Vagina (tissue), 2 donors: ENCODE results near the gene IL17D. TPM values are rescaled to one million over a fixed set of nuclear protein-coding genes. Genes with fewer than 3 reads are reported as not detected.

Experiments used
- DNase-seq, 2 donors: peaks; one replicate each; pipeline ENCODE4 v3.0.0-alpha.2; 2017; ENCODE audit errors: extremely low spot score in 2 of 2
- H3K27ac ChIP-seq: fragments of 200-600 bp; sonication (generic); one replicate; pipeline ENCODE4 v1.5.1; 2019
- H3K27me3 ChIP-seq: fragments of 200-600 bp; sonication (generic); one replicate; pipeline ENCODE4 v1.5.1; 2019
- H3K36me3 ChIP-seq, 2 donors: fragments of 200-600 bp; sonication (generic); one replicate each; pipeline ENCODE4 v1.5.1; 2017 to 2019
- H3K4me1 ChIP-seq: fragments of 200-600 bp; sonication (generic); one replicate; pipeline ENCODE4 v1.5.1; 2019
- H3K4me3 ChIP-seq, 2 donors: fragments of 200-600 bp; sonication (generic); 1 replicate in 1 of 2; 2 replicates in 1 of 2; pipeline ENCODE4 v1.5.1; 2016 to 2019
- H3K9me3 ChIP-seq: fragments of 200-600 bp; sonication (generic); one replicate; pipeline ENCODE4 v1.5.1; 2019
- POLR2A ChIP-seq, 2 donors: fragments of 450-650 bp; IDR thresholded peaks; one replicate each; pipeline ENCODE4 v1.6.1; 2017; ENCODE audit warnings: antibody characterized with exemption in 2 of 2, mild to moderate bottlenecking in 2 of 2, moderate library complexity in 2 of 2
- POLR2AphosphoS5 ChIP-seq, 2 donors: sonication (generic); formaldehyde crosslinking; IDR thresholded peaks; one replicate each; pipeline ENCODE4 v1.9.0; 2017; ENCODE audit warnings: antibody characterized with exemption in 2 of 2, mild to moderate bottlenecking in 2 of 2, low read depth in 1 of 2; ENCODE audit not compliant: insufficient read depth in 1 of 2
- intact Hi-C: fragments of 100-400 bp; cut with DNase I; formaldehyde crosslinking; loops from one replicate; pipeline ENCODE4 v1.15.1; 2023
- total RNA-seq: library from RNA; depleted of rRNA; stranded (reverse); fragments of >200 nt; gene quantifications from one replicate; pipeline ENCODE4 v1.2.3, GENCODE V29; 2016
- TF ChIP-seq, protein P1 (sequence below), 3 experiments: fragments of 450-650 bp in 2 of 3; fragments of 200-600 bp in 1 of 3; sonication (generic) in 1 of 3; IDR thresholded peaks; one replicate each; pipeline ENCODE4 v1.5.1; 2017 to 2019; ENCODE audit warnings: antibody characterized with exemption in 3 of 3, mild to moderate bottlenecking in 2 of 3, moderate library complexity in 2 of 3

IL17D gene
- total RNA-seq, 1 donor from 2014 or later: 3.7 TPM

DNA sequence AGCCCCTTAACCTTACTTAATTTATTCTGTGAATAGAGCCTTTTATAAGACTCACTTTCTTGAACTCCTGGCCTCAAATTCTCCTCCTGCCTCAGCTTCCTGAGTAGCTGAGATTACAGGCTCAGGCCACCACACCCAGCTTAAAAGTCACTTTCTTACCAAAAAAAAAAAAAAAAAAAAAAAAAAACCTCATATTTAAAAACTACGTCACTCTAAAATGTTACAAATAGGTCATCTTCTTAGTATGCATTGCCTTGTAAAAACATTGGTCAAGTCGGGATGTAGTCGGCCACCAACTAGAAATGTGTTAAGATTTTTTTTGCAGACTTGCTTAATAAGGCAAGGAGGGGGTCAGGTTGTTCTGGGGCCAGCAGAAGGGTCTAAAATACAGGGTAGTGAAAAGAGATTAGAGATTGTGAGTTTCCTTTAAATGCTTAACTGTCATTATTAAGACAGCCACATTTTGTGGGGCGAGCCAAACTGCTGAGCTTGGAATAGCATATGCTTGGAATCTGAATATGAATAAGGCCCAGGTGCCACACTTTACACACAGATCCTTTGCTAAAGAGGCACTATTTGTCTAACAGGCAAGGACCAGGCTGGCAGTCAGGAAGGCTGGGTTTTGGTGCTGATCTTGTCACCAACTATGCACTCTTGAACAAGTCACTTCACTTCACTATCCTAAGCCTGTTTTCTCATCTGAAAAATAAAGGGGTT lies 16.5 kb upstream of the IL17D start:
- no peaks in the 10 kb centered on the region for H3K27me3 ChIP-seq
- TF ChIP-seq POLR2A (IDR thresholded peaks at IDR 0.05) (no peak), POLR2AphosphoS5 (IDR thresholded peaks at IDR 0.05; ENCODE audit: insufficient read depth in 1 of 2, low read depth in 1 of 2) (no peak)
- TF ChIP-seq, protein P1, sequence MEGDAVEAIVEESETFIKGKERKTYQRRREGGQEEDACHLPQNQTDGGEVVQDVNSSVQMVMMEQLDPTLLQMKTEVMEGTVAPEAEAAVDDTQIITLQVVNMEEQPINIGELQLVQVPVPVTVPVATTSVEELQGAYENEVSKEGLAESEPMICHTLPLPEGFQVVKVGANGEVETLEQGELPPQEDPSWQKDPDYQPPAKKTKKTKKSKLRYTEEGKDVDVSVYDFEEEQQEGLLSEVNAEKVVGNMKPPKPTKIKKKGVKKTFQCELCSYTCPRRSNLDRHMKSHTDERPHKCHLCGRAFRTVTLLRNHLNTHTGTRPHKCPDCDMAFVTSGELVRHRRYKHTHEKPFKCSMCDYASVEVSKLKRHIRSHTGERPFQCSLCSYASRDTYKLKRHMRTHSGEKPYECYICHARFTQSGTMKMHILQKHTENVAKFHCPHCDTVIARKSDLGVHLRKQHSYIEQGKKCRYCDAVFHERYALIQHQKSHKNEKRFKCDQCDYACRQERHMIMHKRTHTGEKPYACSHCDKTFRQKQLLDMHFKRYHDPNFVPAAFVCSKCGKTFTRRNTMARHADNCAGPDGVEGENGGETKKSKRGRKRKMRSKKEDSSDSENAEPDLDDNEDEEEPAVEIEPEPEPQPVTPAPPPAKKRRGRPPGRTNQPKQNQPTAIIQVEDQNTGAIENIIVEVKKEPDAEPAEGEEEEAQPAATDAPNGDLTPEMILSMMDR (IDR thresholded peaks at IDR 0.05): no peak
- no peaks in the 10 kb centered on the region for H3K4me1 ChIP-seq
- no peaks in the 10 kb centered on the region for H3K36me3 ChIP-seq
- no peak for DNase-seq
- no peak overlapping the region for H3K4me3 ChIP-seq
- intact Hi-C loops: no loop called here
- no peak overlapping the region for H3K27ac ChIP-seq
- no peaks in the 10 kb centered on the region for H3K9me3 ChIP-seq

DNA sequence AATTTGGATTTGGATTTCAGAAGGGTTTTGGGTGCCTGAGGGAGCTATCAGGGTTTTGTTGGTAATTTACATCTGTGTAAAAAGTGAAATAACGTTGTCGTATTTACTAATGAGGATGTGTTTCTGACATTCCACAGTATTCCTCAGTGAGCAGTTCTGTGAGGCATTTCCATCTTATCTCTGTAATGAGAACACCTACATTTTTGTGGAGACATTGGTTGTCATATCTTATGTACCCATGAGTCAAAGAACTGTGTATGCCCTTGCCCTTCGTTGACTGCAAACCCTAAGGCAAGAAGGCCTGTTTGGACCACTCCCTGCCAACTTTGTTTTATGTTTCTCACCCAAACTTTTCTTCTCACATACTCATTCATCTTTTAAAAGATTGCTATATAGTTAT lies 14.2 kb upstream of the IL17D start:
- intact Hi-C loops: no loop called here
- Histone ChIP-seq H3K9me3 (no peaks in the 10 kb centered on the region), H3K4me3 (no peak overlapping the region)

DNA sequence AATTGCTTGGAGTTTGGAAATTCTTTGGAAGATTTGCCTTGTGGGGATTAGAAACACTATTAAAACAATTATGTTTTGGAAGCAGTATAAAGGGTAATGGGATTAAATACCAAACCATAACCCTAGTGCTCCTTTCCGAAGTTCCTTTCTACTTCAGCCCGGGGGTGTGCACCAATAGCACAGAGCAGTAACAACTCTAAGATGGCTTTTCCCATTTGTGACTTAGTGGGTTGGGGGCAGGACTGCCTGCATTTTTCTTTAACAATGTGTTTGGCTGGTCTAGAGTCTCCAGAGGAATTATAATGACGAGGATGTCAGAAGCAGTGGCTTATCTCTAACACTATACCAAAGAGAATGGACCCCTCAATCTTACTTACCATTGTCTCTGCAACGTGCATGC lies 11.9 kb upstream of the IL17D start:
- Histone ChIP-seq H3K9me3 (no peaks in the 10 kb centered on the region), H3K27me3 (no peaks in the 10 kb centered on the region), H3K27ac (no peak overlapping the region), H3K36me3 (no peaks in the 10 kb centered on the region), H3K4me1 (no peaks in the 10 kb centered on the region), H3K4me3 (no peak overlapping the region)
- TF ChIP-seq, protein P1 (IDR thresholded peaks at IDR 0.05): no peak
- TF ChIP-seq POLR2A (IDR thresholded peaks at IDR 0.05) (no peak), POLR2AphosphoS5 (IDR thresholded peaks at IDR 0.05; ENCODE audit: insufficient read depth in 1 of 2, low read depth in 1 of 2) (no peak)
- DNase-seq: no peak
- intact Hi-C loops: no loop called here

More for the DNA sequence above, 14.2 kb upstream of the IL17D start:
- TF ChIP-seq POLR2AphosphoS5 (IDR thresholded peaks at IDR 0.05; ENCODE audit: insufficient read depth in 1 of 2, low read depth in 1 of 2): no peak
- TF ChIP-seq, protein P1 (IDR thresholded peaks at IDR 0.05): no peak
- TF ChIP-seq POLR2A (IDR thresholded peaks at IDR 0.05): no peak
- no peaks in the 10 kb centered on the region for H3K4me1 ChIP-seq
- no peaks in the 10 kb centered on the region for H3K27me3 ChIP-seq
- H3K36me3 ChIP-seq: no peaks in the 10 kb centered on the region
- DNase-seq: no peak
- no peak overlapping the region for H3K27ac ChIP-seq

DNA sequence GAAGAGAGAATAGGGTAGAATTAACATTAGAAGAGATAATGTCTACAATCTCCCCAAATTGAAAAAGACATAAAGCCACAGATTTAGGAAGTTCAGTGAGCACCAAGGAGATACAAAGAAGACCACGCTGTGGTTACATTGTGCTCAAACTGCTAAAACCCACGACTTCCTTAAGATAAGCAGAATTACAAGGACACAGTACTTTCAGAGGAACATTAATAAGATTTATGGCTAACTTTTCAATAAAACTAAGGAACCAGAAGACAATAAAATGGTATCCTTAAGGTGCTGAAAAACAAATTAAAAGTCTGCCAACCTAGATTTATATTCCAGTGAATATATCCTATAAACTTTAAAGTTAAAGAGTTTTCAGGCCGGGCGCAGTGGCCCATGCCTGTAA lies 7.4 kb upstream of the IL17D start:
- no peak for DNase-seq
- no peaks in the 10 kb centered on the region for H3K4me1 ChIP-seq
- TF ChIP-seq, protein P1 (IDR thresholded peaks at IDR 0.05): no peak
- TF ChIP-seq POLR2AphosphoS5 (IDR thresholded peaks at IDR 0.05; ENCODE audit: insufficient read depth in 1 of 2, low read depth in 1 of 2) (no peak), POLR2A (IDR thresholded peaks at IDR 0.05) (no peak)
- H3K9me3 ChIP-seq: no peaks in the 10 kb centered on the region
- no peak overlapping the region for H3K27ac ChIP-seq
- H3K36me3 ChIP-seq: no peaks in the 10 kb centered on the region
- intact Hi-C loops: no loop called here
- no peaks in the 10 kb centered on the region for H3K27me3 ChIP-seq
- H3K4me3 ChIP-seq: no peak overlapping the region

DNA sequence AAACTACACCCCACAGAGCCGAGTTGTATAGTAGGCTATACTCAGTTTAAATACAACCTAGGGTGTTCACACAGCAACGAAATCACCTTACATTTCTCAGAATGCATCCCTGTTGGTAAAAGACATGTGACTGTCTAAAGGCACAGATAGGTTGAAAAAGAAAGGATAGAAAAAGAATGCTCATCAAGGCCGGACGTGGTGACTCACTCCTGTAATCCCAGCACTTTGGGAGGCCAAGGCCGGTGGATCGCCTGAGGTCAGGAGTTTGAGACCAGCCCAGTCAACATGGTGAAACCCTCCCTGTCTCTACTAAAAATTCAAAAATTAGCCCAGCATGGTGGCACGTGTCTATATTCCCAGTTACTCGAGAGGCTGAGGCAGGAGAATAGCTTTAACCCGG lies 3.8 kb upstream of the IL17D start:
- TF ChIP-seq POLR2AphosphoS5 (IDR thresholded peaks at IDR 0.05; ENCODE audit: insufficient read depth in 1 of 2, low read depth in 1 of 2) (no peak), POLR2A (IDR thresholded peaks at IDR 0.05) (no peak)
- TF ChIP-seq, protein P1 (IDR thresholded peaks at IDR 0.05): no peak
- H3K36me3 ChIP-seq: no peaks in the 10 kb centered on the region
- DNase-seq: peak in 1 of 2 donors; percentile 22
- peaks cover 21% of the 10 kb centered on the region for H3K4me1 ChIP-seq
- intact Hi-C loops: loop anchor here (10.0 kb wide), 1 partner anchor 75 kb away; the partner anchor contains the start of gene EEF1AKMT1
- no peak overlapping the region for H3K27ac ChIP-seq
- H3K27me3 ChIP-seq: no peaks in the 10 kb centered on the region
- no peak overlapping the region for H3K4me3 ChIP-seq
- H3K9me3 ChIP-seq: no peaks in the 10 kb centered on the region
